ENCODE data around the gene FUT1.
"Not testable (repeated sequence)": the region's sequence is repeated elsewhere in the genome, so short reads cannot be mapped to it uniquely, and the experiment has no call there.

The FUT1 gene

DNA sequence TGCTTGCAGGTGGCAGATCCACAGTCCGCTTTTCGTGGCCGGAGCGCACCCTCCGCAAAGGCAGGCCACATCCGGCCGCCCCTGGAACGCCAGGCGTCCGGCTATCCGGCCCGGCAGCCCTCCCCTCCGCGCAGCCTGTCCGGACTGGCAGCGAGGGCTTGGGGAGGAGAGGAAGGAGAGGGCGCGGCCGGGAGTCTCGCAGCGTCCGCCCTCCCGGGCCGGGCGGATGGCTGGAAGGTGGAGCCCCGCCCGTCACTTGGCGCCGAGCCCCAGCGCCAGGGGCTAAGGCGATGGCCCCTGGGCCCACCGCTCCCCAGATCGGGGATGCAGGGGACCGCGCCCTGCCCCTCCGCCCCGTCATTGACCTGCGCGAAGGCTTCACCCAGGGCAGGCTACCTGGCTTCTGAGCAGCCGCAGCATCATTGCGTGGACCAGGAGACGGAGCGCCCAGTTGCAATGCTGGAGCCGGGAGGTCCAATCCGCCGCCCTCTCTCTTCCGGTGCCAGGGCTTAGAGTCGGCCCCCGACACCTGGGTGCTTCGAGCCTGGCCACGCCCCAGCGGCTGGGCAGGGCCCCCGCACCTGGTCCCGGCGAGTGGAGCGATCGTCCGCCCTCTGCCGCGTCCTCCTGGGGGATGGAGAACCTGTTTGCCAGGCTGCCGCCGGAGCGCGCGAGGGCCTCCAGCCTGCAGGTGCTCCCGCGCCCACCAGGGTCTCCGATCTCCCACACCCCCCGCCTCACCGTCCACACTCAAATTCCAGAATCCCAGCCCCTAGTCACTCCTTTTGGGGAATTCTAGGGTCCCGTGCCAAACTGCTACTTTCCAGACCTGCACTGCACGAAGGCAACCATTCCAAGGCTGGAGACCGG lies at the start of gene FUT1:
FUT1 (minus strand) TSS at position 146 of the 870 bp plus-strand sequence. CDS start 1,360 bp downstream, outside the sequence.
- DNase-seq: peak; percentile 95

DNA sequence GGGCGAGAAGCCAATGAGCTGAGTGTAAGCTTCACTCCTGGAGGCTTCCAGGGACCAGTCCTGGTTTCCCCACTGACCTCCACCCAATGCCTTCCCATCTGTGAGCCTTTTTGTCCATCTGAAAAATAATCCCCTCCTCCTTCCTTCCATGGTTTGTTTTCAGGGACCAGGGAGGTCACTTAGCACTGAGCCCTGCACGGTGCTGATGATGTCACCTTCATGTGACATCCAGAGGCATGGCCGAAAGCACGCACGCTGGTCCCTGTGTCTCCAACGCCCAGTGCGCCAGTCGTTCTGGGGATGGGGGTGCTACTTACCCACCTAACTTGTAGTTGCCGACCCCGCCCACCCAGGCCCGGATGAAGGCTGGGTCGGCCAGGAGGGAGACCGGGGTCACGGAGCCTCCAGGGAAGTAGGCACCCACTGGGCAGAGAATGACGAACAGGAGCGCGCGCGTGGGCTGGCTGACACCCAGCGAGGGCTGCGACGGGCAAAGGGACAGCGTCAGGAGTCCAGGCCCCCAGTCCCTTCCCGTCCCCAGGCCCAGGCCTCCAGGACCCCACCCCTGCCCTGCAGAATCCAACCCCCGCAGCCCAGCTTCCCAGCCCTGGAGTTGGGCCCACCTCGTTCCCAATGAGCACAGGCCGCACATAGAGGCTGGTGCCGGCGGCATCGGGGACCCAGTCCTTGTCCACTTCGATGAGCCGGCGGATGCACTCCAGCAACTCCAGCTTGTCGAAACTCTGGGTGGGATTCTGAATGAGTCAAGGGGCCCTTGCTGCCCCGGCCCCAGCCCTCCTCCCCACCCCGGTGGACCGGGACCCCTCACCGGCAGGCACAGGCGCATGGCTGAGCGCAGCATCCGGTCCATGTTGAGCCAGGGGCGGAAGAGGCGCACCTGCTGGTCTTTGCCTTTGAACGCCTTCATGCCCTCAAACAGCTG lies 47.2 kb upstream of the FUT1 start:
- no peak for DNase-seq

DNA sequence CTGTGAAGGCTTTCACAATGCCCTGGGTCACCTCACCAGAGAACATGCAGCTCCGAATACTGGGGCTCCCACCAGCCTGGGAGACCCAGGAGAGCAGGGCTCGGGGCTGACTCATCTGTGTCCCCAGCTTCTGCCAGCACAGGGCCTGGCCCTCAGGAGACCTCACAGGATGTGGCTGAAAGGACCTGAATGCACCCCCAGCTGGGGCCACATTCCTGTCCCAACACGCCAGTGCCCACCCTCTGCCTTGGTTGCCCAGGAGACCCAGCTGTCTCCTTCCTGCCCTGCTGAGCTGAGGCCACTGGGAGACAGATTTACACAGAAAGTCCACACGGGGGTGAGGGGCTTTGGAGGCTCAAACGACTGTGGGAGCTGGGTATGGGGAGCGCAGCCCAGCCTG lies 46.5 kb upstream of the FUT1 start:
- no peak for DNase-seq

DNA sequence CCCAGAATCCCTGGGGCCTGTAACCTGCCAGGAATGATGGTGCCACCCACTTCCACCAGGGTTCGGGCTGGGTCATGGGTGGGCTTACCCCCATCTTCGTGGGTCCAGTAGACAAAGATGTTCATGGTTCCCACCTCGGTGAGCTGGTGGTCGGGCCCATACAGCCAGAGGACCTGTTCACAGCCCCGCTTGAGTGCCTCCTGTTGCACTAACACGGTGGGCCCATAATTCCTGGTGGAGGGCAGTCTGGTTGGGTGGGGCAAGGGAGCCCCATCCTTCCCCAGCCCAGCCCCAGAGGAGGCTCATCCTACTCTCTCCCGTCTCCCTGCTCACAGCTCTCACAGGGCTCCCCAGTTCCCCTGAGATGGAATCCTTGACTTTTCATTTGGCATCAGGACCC lies 44.7 kb upstream of the FUT1 start:
- no peak for DNase-seq

DNA sequence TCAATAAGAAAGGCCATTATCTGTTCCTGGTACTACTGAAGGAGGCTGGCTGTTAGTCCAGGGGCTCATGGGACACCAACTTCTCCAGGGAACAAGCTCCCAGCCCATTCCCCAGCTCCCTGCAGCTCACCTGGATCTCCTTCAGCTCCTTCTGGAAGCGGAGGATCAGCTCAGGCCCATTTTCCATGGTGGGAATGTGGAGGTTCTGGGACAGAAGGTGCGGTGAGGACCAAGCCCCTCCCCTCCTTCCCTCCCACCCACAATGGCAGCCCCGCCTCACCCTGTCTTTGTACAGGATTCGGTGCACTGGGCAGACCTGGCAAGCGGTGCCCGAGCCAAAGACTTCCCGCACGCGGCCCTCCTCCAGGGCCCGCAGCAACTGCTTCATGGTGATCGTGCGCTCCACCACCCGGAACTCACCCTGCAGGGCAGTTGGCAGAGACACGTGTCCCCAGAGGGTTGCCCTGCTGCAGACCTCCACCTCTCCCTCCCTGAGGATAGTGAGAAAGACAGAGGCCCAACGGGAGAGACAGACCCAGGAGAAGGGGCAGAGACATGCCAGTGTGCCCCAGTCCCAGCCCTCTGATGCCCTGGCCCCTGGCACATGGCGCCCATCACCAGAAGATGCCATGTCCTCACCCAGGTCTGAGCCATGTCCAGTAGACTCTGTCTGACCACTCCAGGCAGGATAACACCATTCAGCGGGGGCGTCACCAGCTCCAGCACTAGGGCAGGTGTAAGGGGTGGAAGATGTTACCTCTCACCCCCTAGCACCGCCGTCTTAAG lies 44.0 kb upstream of the FUT1 start:
- no peak for DNase-seq

DNA sequence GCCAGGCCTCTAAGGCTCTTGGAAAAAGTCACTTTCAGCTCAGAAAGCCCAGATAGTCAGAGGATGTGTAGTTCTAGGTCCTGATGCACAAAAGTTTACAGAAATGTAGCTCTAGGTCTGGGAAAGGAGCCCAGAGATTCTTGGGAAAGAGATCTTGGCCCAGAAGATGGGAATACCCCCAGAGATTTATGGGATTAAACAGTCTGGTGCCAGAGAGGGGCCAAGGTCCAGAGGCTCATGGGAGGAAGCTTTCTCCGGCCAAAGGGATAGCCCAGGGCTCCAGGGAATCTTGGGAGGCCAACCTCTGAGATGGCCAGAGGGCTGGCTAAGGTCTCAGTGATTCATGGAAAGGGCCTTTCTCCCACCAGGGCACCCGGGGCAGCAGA lies 43.2 kb upstream of the FUT1 start:
- no peak for DNase-seq

DNA sequence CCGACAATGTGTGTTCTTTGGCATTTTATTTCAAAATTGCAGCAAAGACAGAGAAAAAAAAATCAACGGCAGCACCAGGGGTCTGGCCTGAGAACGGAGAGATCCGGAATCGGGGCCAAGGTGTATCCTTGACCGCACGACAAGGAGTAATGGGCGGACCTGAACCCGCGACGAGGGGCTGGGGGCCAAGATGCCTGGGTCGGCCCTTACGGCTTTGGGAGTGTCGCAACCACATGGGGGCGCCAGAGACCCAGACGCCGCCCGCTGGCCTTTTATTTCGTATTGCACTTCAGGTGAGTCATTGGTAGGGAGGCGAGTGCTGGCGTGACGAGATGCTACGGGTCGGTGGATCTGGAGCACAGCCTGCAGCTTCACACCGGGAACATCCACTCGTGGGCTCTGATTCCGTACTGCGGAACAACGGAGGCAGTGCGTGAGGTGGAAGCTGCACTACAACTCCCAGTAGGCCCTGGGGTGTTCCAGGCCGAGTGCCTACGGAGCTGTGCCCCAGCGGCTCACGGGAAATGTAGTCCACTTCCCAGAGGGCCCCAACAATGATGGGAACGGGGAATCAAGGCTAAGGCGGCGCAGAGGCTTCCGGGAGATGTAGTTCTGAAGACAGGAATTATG lies 42.7 kb upstream of the FUT1 start:
- DNase-seq: peak; percentile 96

DNA sequence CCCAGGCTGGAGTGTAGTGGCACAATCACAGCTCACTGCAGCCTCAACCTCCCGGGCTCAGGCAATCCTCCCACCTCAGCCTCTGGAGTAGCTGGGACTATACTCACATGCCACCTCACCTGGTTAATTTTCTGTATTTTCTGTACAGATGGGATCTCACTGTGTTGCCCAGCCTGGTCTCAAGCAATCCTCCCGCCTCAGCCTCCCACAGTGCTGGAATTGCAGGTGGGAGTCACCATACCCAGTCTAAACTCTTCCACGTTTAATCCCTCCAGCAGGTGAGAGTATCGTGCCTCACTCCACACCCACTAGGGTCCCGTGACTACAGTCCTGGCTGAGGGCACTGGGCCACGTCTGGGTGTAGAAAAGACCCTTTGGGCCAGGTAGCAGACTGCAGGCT lies 41.9 kb upstream of the FUT1 start:
- DNase-seq: no peak

DNA sequence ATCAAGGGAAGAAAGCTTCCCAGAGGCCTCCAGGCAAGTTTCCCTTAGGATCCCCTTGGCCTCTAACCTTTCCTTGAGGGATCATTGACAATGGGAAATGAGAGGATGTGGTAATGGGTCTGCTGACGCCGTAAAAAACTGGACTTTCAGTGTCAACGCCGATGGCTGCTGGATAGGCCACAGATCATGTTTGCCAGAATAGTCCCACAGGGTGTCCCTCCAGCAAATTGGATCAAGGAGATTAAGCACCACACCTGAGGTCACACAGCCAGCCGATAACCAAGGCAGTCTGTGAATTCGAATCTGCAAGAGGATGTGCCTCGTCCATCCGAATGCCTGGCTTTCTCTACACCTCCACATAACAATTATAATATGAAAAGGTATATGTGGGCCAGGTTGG lies 40.8 kb upstream of the FUT1 start:
- DNase-seq: no peak

DNA sequence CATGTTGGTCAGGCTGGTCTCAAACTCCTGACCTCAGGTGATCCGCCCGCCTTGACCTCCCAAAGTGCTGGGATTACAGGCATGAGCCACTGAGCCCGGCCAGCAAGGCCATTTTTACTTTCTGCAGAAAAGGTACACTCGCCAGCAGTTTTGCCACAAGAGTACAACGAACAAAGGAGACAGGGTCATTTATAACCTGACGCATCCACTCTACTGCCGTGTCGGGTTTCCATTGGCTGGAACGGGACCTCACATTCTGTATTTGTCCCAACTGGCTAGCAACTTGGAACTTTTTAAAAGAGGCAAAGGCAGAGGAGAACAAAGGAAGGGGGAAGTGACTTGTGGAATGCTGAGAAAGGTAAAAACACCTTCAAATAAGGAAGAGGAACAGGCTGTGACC lies 34.9 kb upstream of the FUT1 start:
- not testable (repeated sequence) for DNase-seq

DNA sequence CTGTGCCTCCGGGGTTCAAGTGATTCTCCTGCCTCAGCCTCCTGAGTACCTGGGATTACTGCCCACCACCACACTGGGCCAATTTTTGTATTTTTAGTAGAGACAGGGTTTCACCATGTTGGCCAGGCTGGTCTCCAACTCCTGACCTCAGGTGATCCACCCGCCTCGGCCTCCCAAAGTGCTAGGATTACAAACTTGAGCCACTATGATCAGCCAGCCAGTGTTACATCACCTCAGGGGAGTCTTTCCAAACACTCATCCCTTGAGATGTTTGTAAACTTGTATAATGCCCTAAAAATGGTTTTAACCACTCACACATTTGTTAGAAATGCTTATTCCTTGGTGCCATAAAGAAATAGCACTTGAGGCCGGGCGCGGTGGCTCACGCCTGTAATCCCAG lies 34.0 kb upstream of the FUT1 start:
- DNase-seq: not testable (repeated sequence)

DNA sequence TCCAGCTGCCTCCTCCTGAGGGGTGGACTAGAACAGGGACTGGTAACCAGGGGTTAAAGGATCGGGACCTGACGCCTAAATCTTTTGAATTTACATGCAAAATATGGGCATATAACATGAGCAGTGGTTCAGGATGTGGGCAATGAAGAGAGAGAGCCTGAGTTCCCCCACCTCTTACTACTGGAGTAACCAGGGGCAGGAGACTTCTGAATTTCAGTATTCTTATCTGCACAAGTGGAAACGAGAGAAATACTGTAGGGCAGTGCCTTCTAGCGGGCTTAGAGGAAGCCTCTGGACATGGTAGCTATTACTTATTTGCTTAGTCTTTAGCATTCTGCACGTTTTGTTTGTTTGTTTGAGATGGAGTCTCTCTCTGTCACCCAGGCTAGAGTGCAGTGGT lies 32.1 kb upstream of the FUT1 start:
- no peak for DNase-seq

DNA sequence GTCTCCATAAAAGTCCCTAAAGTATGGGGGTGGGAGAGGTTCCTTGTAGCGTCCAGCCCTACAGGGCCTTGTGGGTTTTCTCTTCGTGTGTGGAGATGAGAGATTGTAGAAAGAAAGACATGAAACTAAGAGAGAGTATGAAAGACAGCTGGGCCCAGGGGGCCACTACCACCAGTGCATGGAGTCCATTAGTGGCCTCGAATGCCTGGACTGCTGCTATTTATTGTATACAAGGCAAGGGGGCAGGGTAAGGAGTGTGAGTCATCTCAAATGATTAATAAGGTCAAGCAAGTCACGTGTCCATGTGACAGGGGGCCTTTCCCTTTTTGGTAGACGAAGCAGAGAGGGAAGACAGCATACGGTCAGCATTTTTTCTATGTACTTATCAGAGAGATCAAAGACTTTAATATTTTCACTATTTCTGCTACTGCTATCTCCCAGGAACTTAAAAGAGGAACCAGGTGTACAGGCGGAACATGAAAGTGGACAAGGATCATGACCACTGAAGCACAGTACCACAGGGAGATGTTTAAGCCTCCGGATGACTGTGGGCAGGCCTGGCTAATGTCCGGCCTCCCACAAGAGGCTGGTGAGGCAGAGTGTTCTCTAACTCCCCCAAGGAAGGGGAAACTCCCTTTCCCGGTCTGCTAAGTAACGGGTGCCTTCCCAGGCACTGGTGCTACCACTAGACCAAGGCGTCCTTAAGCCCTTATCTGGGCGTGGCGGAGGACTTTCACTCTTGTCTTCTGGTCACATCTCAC lies 28.4 kb upstream of the FUT1 start:
- no peak for DNase-seq

DNA sequence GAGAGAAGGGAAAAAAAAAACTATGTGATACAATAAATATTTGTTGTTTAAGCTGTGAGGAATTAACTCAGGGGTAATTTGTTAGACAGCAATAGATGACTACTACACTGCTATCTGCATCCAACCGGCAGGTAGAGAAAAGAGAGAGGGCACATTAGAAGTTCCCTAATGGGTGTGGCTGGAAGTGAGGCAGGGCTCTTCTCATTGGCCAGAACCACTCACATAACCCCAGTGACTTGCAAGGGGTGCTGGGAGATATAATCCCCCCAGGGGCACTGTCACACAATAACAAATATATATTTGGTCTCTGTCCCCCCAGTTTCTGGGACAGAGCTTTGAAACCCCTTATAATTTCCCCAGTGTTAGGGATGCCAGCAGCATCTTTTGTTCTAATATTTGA lies 27.2 kb upstream of the FUT1 start:
- DNase-seq: no peak

DNA sequence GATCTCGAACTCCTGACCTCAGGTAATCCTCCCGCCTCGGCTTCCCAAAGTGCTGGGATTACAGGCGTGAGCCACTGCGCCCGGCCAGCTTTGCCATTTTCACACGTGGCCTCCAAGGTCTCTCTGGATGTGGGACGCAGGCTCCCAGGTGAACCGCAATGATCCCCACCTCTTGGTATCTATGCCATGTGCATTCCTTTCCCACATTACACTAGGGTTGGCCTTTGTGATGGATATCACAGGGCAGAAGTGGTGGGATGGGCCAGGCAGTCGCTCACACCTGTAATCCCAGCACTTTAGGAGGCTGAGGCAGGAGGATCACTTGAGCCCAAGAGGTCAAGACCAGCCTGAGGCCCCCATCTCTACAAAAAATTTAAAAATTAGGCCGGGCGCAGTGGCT lies 25.3 kb upstream of the FUT1 start:
- DNase-seq: no peak

DNA sequence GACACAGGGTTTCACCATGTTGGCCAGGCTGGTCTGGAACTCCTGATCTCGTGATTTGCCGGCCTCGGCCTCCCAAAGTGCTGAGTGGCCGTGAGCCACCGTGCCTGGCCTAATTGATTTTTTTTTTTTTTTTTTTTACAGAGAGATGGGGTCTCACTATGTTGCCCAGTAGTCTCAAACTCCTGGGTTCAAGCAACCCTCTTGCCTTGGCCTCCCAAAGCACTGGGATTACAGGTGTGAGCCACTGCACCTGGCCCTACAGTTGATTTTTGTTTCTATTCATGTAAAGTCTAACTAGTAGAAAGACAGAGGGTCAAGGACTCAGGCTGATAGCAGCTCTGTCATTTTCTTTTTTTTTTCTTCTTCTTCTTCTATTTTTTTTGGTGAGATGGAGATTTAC lies 24.7 kb upstream of the FUT1 start:
- no peak for DNase-seq

DNA sequence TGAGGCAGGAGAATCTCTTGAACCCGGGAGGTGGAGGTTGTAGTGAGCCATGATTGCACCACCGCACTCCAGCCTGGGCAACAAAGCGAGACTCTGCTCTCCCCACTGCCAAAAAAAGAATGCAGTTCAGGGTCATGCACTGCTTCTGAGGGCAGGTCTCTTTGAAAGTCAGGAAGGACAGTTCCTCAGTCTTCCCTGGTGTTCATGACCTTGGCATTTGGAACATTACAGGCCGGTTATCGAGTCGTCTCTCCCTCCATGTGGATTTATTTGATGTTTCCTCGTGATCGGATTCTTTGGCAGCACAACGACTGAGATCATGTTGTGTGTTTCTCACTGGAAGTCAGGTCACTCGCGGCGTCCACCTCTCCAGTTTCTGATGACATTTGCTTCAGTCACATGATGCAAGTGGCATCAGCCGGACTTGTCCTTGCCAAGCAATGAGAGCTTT lies 20.1 kb upstream of the FUT1 start:
- DNase-seq: no peak

DNA sequence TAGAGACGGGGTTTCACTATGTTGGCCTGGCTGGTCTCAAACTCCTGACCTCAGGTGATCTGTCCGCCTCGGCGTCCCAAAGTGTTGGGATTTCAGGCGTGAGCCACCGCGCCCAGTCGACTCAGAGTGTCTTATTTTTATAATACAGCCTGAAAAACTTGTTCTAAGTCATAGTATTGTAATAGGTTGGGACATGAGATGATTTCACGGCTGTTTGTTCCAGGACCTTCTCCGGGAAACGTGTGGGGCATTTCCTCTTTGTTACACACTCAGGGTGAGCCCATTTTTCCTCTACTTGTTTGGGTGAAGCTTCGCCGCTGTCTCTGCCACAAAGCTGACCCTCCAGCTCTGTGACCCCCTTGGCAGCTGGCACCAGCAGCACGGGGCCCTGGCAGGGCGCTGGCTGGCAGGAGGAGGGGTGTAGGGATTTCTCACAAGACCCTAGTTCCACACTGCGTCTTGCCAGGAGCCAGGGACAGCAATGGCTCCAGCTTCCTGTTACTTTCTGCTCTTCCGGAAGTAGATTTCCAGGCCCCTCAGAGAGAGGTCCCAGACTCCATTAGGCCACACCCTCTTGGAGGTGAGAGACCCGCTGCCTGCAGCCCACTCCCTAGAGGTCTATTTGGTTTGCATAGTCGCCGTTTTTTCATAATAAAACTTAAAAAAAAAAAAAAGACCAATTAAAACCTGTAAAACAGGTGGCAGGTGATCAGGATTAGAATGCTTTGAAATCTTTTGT lies 18.5 kb upstream of the FUT1 start:
- no peak for DNase-seq

DNA sequence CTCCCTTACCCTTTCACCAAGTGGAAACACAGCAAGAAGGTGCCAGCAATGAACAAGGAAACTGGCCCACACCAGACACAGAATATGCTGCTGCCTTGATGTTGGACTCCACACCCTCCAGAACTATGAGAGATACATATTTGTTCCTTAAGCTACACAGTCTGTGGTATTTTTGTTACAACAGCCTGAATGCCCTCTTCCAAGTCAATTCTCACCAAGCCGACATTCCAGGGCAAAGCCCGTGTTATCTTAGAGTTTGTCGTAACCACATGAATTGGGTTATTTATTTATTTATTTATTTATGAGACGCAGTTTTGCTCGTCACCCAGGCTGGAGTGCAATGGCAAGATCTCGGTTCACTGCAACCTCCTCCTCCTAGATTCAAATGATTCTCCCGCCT lies 17.8 kb upstream of the FUT1 start:
- no peak for DNase-seq

DNA sequence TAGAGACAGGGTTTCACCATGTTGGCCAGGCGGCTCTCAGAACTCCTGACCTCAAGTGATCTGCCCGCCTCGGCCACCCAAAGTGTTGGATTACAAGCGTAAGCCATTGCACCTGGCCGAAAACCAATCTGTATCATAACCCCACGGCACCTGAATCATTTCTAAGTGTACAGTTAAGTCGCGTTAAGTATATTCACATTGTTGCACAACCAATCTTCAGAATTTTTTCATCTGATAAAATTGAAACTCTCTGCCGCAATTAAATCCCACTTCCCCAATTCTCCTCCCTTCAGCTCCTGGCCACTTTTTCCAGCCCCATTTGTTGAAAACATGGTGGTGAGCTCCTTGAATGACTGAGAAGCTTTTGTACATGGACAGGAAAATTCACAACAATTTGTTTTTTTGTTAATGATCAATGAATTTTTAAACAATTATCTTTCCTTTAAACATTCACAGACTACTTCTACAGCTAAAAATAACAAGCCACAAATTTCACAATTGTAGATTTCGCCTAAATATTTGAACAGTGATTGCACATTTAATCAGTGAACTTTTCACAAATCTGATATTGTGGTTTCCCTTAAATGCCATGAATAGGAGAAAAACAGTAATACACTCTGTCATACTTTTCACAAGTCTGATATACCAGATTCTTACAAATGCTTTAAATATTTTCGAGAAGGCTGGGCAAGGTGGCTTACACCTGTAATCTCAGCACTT lies 16.7 kb upstream of the FUT1 start:
- no peak for DNase-seq

Measured in islet precursor cell (in vitro differentiated cells).